ENCODE measurements around the gene TPSB2.

TPSB2 gene

GRCh38 chr16:1180549-1181403 is 49.2 kb downstream of the TPSB2 start:
- DNase-seq = no peak
